ENCODE measurements around the gene MOCS3. TPM values are rescaled to one million over a fixed set of nuclear protein-coding genes. Genes with fewer than 3 reads are reported as not detected.

MOCS3 gene
- 1 to 10 TPM; 6.6 to 7.9 TPM for total RNA-seq

- DNase-seq (ENCODE audit: low spot score): peak; percentile 78
- H3K27me3 ChIP-seq (replicated peaks; ENCODE audit: insufficient read depth): no peaks in the 10 kb centered on the region
- TF ChIP-seq POLR2AphosphoS5 (IDR thresholded peaks at IDR 0.05): peak; percentile 90
- no peak for TF ChIP-seq CTCF (IDR thresholded peaks at IDR 0.05)
- H3K9me3 ChIP-seq: no peaks in the 10 kb centered on the region
- under 1% methylated on average over 36 of the region's 67 CpGs for WGBS
- peaks cover 5% of the 10 kb centered on the region for H3K4me1 ChIP-seq (replicated peaks)
- peak within 1 kb of the TSS; percentile 82 to 93 for H3K27ac ChIP-seq
- intact Hi-C loops (cut with DNase I): no loop called here
- peak within 1 kb of the TSS; percentile 71 to 89 for H3K4me3 ChIP-seq
- H3K36me3 ChIP-seq: no peaks in the 10 kb centered on the region
Observed at GRCh38 chr20:50958615-50959542, at the start of gene MOCS3. MOCS3 (plus strand) TSS chr20:50958818; CDS start chr20:50958843, 25 bp downstream.

- H3K4me3 ChIP-seq: no peak overlapping the region
- no peaks in the 10 kb centered on the region for H3K36me3 ChIP-seq
- no peak for TF ChIP-seq CTCF (IDR thresholded peaks at IDR 0.05)
- no peak for TF ChIP-seq POLR2A (IDR thresholded peaks at IDR 0.05)
- no peak for TF ChIP-seq POLR2AphosphoS5 (IDR thresholded peaks at IDR 0.05)
- no peak overlapping the region for H3K27ac ChIP-seq
- intact Hi-C loops (cut with DNase I): no loop called here
- 77% methylated on average over 3 of the region's 3 CpGs for WGBS
- H3K9me3 ChIP-seq: no peaks in the 10 kb centered on the region
- no peaks in the 10 kb centered on the region for H3K27me3 ChIP-seq (replicated peaks; ENCODE audit: insufficient read depth)
- H3K4me1 ChIP-seq (replicated peaks): no peaks in the 10 kb centered on the region
- no peak for DNase-seq (ENCODE audit: low spot score)
Observed at GRCh38 chr20:50909413-50909812, 49.2 kb upstream of the MOCS3 start.

DNA sequence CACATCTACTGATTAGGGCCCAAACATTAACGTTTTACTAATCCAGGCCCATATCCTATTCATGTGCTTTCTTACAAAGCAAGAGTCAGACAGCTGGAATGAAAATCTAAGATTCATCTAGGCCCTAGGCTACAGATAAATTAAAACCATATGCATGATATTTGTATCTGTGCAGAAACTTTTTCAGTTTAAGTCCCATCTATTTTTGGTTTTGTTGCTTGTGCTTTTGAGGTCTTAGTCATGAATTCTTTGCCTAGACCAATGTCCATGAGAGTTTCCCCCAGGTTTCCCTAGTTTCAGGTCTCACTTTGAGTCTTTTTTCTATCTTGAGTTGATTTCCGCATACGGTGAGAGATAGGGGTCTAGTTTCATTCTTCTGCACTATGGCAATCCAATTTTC is 47.6 kb upstream of the MOCS3 start:
- Histone ChIP-seq H3K4me1 (replicated peaks) (no peaks in the 10 kb centered on the region), H3K4me3 (no peak overlapping the region), H3K27me3 (replicated peaks; ENCODE audit: insufficient read depth) (no peaks in the 10 kb centered on the region), H3K27ac (no peak overlapping the region), H3K36me3 (no peaks in the 10 kb centered on the region), H3K9me3 (no peaks in the 10 kb centered on the region)
- WGBS: 72% methylated on average over 3 of the region's 3 CpGs
- no peak for TF ChIP-seq CTCF (IDR thresholded peaks at IDR 0.05)
- no peak for TF ChIP-seq POLR2A (IDR thresholded peaks at IDR 0.05)
- no peak for TF ChIP-seq POLR2AphosphoS5 (IDR thresholded peaks at IDR 0.05)
- intact Hi-C loops (cut with DNase I): no loop called here
- no peak for DNase-seq (ENCODE audit: low spot score)

- Histone ChIP-seq H3K4me3 (no peak overlapping the region), H3K27me3 (replicated peaks; ENCODE audit: insufficient read depth) (no peaks in the 10 kb centered on the region), H3K36me3 (no peaks in the 10 kb centered on the region), H3K27ac (no peak overlapping the region), H3K9me3 (no peaks in the 10 kb centered on the region), H3K4me1 (replicated peaks) (no peaks in the 10 kb centered on the region)
- DNase-seq (ENCODE audit: low spot score): no peak
- TF ChIP-seq POLR2AphosphoS5 (IDR thresholded peaks at IDR 0.05): no peak
- TF ChIP-seq CTCF (IDR thresholded peaks at IDR 0.05): no peak
- no peak for TF ChIP-seq POLR2A (IDR thresholded peaks at IDR 0.05)
- intact Hi-C loops (cut with DNase I): no loop called here
- 48% methylated on average over 1 of the region's 1 CpG for WGBS
Observed at GRCh38 chr20:50911716-50912115, 46.9 kb upstream of the MOCS3 start.
